K562 (cell line): ENCODE results near the gene RASIP1. TPM values are rescaled to one million over a fixed set of nuclear protein-coding genes. Genes with fewer than 3 reads are reported as not detected.

Experiments
- ATAC-seq: fragments of 200-7000 bp; cut with Tn5 transposase; 3 replicates; pipeline ENCODE4 v1.9.1; 2020; ENCODE audit warnings: moderate library complexity
- BruUV-seq: library from RNA; stranded (reverse); fragments of 400-500 nt; replicated peaks from 2 replicates; lab custom pipeline; 2021; lab: Mats Ljungman, UMichigan
- CTCF ChIA-PET: fragments of 300-600 bp; formaldehyde crosslinking; extraction: SDS; loops from one replicate; lab custom pipeline; 2021; ENCODE audit warnings: low intra/inter-chr PET ratio; lab: Yijun Ruan, JAX
- POLR2A ChIA-PET: fragments of 300-600, 350-650 bp; sonication (Branson Sonifier 250); formaldehyde crosslinking; extraction: SDS; loops from one replicate; lab custom pipeline; 2021; ENCODE audit warnings: antibody characterized with exemption, inconsistent platforms; lab: Yijun Ruan, JAX
- DNase-seq, 4 experiments: peaks; one replicate each; pipeline versions ENCODE4 v3.0.0 to v3.0.0-alpha.2; 2011 to 2018; ENCODE audit warnings: low spot score in 3 of 4, mixed read lengths in 3 of 4; ENCODE audit errors: extremely low read depth in 1 of 4
- FAIRE-seq: peaks from 2 replicates; lab custom pipeline; 2011; peaks lifted over from hg19 to GRCh38; lab: Jason Lieb, UNC
- H2AFZ ChIP-seq: 2 replicates; pipeline ENCODE4 v1.6.0; 2011; ENCODE audit warnings: low read depth, low read length, control low read depth, inconsistent platforms
- H3K27ac ChIP-seq: fragments of 200-600 bp; 3 replicates; pipeline ENCODE4 v1.8.0; 2011; ENCODE audit warnings: low read depth, mild to moderate bottlenecking, control low read depth, inconsistent platforms, low read length, moderate library complexity, mixed read lengths; ENCODE audit errors: extremely low read depth
- H3K27me3 ChIP-seq, 2 experiments: fragments of 300-600 bp in 1 of 2; 2 replicates in 1 of 2; 3 replicates in 1 of 2; pipeline versions ENCODE4 v1.6.0 to v1.8.0; 2011; ENCODE audit warnings: inconsistent platforms in 2 of 2, low read length in 2 of 2, mild to moderate bottlenecking in 1 of 2, mixed read lengths in 1 of 2, moderate library complexity in 1 of 2; ENCODE audit not compliant: control insufficient read depth in 2 of 2, insufficient read depth in 2 of 2
- H3K36me3 ChIP-seq: fragments of 300-600 bp; 3 replicates; pipeline ENCODE4 v1.8.0; 2011; ENCODE audit warnings: mild to moderate bottlenecking, low read length, inconsistent platforms; ENCODE audit not compliant: control insufficient read depth, insufficient read depth
- H3K4me1 ChIP-seq, 2 experiments: fragments of 200-600 bp in 1 of 2; replicated peaks in 1 of 2; 2 replicates in 1 of 2; 3 replicates in 1 of 2; pipeline versions ENCODE4 v1.5.1 to v1.8.0; 2011; ENCODE audit warnings: inconsistent platforms in 2 of 2, low read length in 2 of 2, mild to moderate bottlenecking in 1 of 2, mixed read lengths in 1 of 2, moderate library complexity in 1 of 2; ENCODE audit not compliant: control insufficient read depth in 2 of 2, insufficient read depth in 2 of 2
- H3K4me2 ChIP-seq: 2 replicates; pipeline ENCODE4 v1.6.1; 2011; ENCODE audit warnings: low read length, control low read depth, inconsistent platforms, mixed read lengths; ENCODE audit not compliant: insufficient read depth
- H3K4me3 ChIP-seq: fragments of 200-600 bp; sonication (generic), shearing (Covaris generic); 2 replicates; pipeline ENCODE4 v1.5.1; 2016; ENCODE audit warnings: control low read depth, inconsistent platforms
- H3K79me2 ChIP-seq: fragments of 200-600 bp; 3 replicates; pipeline ENCODE4 v1.8.0; 2011; ENCODE audit warnings: low read length, inconsistent platforms; ENCODE audit not compliant: control insufficient read depth, insufficient read depth
- H3K9ac ChIP-seq, 2 experiments: 2 replicates each; pipeline versions ENCODE4 v1.6.0 to v1.6.1; 2011; ENCODE audit warnings: low read depth in 2 of 2, low read length in 2 of 2, control low read depth in 1 of 2, inconsistent platforms in 1 of 2, mild to moderate bottlenecking in 1 of 2, mixed read lengths in 1 of 2; ENCODE audit not compliant: insufficient read depth in 1 of 2
- H3K9me1 ChIP-seq: one replicate; pipeline ENCODE4 v1.6.0; 2011; ENCODE audit warnings: inconsistent platforms, mild to moderate bottlenecking, low read length, moderate library complexity; ENCODE audit not compliant: control insufficient read depth, insufficient read depth
- H3K9me3 ChIP-seq: replicated peaks from 2 replicates; pipeline ENCODE4 v1.5.1; 2011; ENCODE audit warnings: low read depth, low read length, inconsistent platforms; ENCODE audit not compliant: control insufficient read depth, insufficient read depth
- H4K20me1 ChIP-seq: replicated peaks from 2 replicates; pipeline ENCODE4 v1.6.1; 2011; ENCODE audit warnings: low read length, inconsistent platforms, mixed read lengths; ENCODE audit not compliant: control insufficient read depth, insufficient read depth
- CHCHD3 ChIP-seq: fragments of 250-450 bp; sonication (Bioruptor Pico); IDR thresholded peaks from 2 replicates; pipeline ENCODE4 v2.1.2; 2022; ENCODE audit warnings: mild to moderate bottlenecking
- DMBX1 ChIP-seq: fragments of 250-450 bp; sonication (Bioruptor Pico); IDR thresholded peaks from 2 replicates; pipeline ENCODE4 v1.8.0; 2022; ENCODE audit warnings: inconsistent platforms, mild to moderate bottlenecking, moderate library complexity, borderline replicate concordance
- ETV1 ChIP-seq: fragments of 450-650 bp; conservative IDR thresholded peaks from 2 replicates; pipeline ENCODE4 v1.6.1; 2016; ENCODE audit warnings: missing genetic modification characterization, control low read depth, low read depth, missing compliant biosample characterization
- HDAC8 ChIP-seq: fragments of 450-650 bp; IDR thresholded peaks from 2 replicates; pipeline ENCODE4 v1.6.1; 2016; ENCODE audit warnings: mild to moderate bottlenecking, missing genetic modification characterization, moderate library complexity, missing compliant biosample characterization
- KAT7 ChIP-seq: sonication (generic); formaldehyde crosslinking; IDR thresholded peaks from 2 replicates; pipeline ENCODE4 v1.8.0; 2022; ENCODE audit warnings: missing genetic modification reagents, mild to moderate bottlenecking, borderline replicate concordance
- KAT8 ChIP-seq: fragments of 450-650 bp; IDR thresholded peaks from 2 replicates; pipeline ENCODE4 v1.6.1; 2016; ENCODE audit warnings: low read depth, mild to moderate bottlenecking
- MIER1 ChIP-seq: fragments of 450-650 bp; IDR thresholded peaks from 2 replicates; pipeline ENCODE4 v1.6.1; 2016; ENCODE audit warnings: antibody characterized with exemption, mild to moderate bottlenecking, low read depth
- RUNX1 ChIP-seq: sonication (generic); IDR thresholded peaks from 2 replicates; pipeline ENCODE4 v1.6.1; 2016; ENCODE audit warnings: antibody characterized with exemption, low read depth
- SIN3A ChIP-seq, 2 experiments: fragments of 150-350 bp in 1 of 2; IDR thresholded peaks; 2 replicates each; pipeline ENCODE4 v1.6.1; 2011 to 2016; ENCODE audit warnings: borderline replicate concordance in 2 of 2, low read depth in 2 of 2, low read length in 2 of 2, mild to moderate bottlenecking in 2 of 2, moderate library complexity in 2 of 2; ENCODE audit not compliant: control insufficient read depth in 1 of 2
- TAF9B ChIP-seq: fragments of 450-650 bp; IDR thresholded peaks from 2 replicates; pipeline ENCODE4 v1.6.1; 2018; ENCODE audit warnings: mild to moderate bottlenecking; ENCODE audit not compliant: partially characterized antibody
- TAL1 ChIP-seq: fragments of 450-650 bp; IDR thresholded peaks from 2 replicates; pipeline ENCODE4 v1.6.1; 2016; ENCODE audit warnings: mild to moderate bottlenecking
- USF2 ChIP-seq: sonication (generic); formaldehyde crosslinking; IDR thresholded peaks from 2 replicates; pipeline ENCODE4 v1.5.0; 2020; ENCODE audit warnings: missing genetic modification reagents
- XRCC5 ChIP-seq: fragments of 200-400 bp; formaldehyde crosslinking; IDR thresholded peaks from 2 replicates; pipeline ENCODE4 v1.6.1; 2017; ENCODE audit warnings: low read depth, mild to moderate bottlenecking, low read length
- ZBTB49 ChIP-seq: sonication (generic); formaldehyde crosslinking; IDR thresholded peaks from 2 replicates; pipeline ENCODE4 v1.8.0; 2022; ENCODE audit warnings: missing genetic modification reagents, mild to moderate bottlenecking, borderline replicate concordance
- ZNF174 ChIP-seq: fragments of 250-450 bp; sonication (Bioruptor Pico); IDR thresholded peaks from 2 replicates; pipeline ENCODE4 v1.4.0; 2020; ENCODE audit warnings: mild to moderate bottlenecking
- ZNF274 ChIP-seq: IDR thresholded peaks from 2 replicates; pipeline ENCODE4 v1.6.1; 2011; ENCODE audit warnings: low read depth, mild to moderate bottlenecking, low read length, moderate library complexity, borderline replicate concordance
- ZNF507 ChIP-seq: conservative IDR thresholded peaks from 2 replicates; pipeline ENCODE4 v1.6.1; 2017; ENCODE audit warnings: missing genetic modification characterization, missing compliant biosample characterization
- WGBS: fragments of 100-300 bp; shearing (Covaris generic); methylation state at CpG from one replicate; pipeline ENCODE4 v1.1.6; 2016; ENCODE audit warnings: low coverage, mixed read lengths; ENCODE audit not compliant: insufficient coverage; ENCODE audit errors: missing lambda C conversion rate; 5-methylcytosine and 5-hydroxymethylcytosine counted together
- in situ Hi-C: fragments of 300-500 bp; cut with MboI; formaldehyde crosslinking; loops from 4 replicates; pipeline ENCODE4 v1.15.0; 2018; ENCODE audit warnings: inconsistent platforms, mixed read lengths
- intact Hi-C: fragments of 100-400 bp; cut with micrococcal nuclease; formaldehyde crosslinking; loops from 2 replicates; pipeline ENCODE4 v1.14.2; 2022
- polyA plus RNA-seq, 8 experiments: library from polyadenylated mRNA; depleted of rRNA in 4 of 8; stranded (reverse) in 5 of 8; unstranded in 3 of 8; fragments of >200 nt; fragmentation: Nextera tagmentation in 2 of 8; fragmentation: Illumina TruSeq in 1 of 8; extraction: Ambion mirVana in 2 of 8; extraction: Trizol in 1 of 8; gene quantifications; 2 replicates each; pipeline versions ENCODE4 v1.2.1 to v1.2.3, GENCODE V29; 2011 to 2014; ENCODE audit warnings: inconsistent platforms in 1 of 8, missing spikeins in 1 of 8
- total RNA-seq, 7 experiments: library from RNA; depleted of rRNA in 6 of 7; stranded (reverse); fragments of >200 nt in 6 of 7; fragmentation: Illumina TruSeq in 2 of 7; extraction: Trizol in 2 of 7; gene quantifications; 2 replicates each; pipeline versions ENCODE4 v1.2.1 to v1.2.3, GENCODE V29; 2011 to 2021; ENCODE audit warnings: low replicate concordance in 1 of 7

The RASIP1 gene
- total and polyA plus RNA-seq, 9 of the 15 experiments (the other 6 are each of a cell fraction or from before 2014, with no cell fraction given) = 0.20 to 4.7 (median 1.5) TPM

DNA sequence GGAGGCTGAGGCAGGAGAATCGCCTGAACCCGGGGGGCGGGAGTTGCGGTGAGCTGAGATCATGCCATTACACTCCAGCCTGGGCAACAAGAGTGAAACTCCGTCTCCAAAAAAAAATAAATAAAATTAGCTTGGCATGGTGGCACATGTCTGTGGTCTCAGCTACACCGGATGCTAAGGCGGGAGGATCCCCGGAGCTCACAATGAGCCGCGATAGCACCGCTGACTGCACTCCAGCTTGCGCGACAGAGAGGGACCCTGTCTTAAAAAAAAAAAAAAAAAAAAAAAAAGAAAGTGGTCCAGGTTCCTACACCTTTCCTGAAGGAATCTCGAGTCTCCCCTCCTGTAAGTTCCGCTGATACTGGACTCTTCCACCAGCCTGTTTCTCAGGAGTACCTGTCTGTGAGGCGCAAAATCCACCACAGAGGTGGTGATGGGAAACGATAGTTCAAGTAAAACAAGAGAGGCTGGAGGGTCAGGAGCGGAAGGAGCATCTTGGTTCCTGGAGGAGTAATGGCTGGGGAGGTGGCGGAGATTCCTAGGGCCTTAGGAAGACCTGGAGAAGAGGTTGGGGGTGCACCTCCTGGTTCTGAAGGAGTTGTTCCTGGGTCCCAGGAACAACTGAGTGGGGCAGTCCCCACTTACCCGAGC lies 11.6 kb upstream of the RASIP1 start:
- DNase-seq = no peak
- H3K4me1 ChIP-seq = peaks cover 41 to 81% of the 10 kb centered on the region in 2 experiments
- TF ChIP-seq TAL1 = no peak
- no peak for TF ChIP-seq SIN3A (IDR thresholded peaks at IDR 0.05; ENCODE audit: borderline replicate concordance in 2 of 2, control insufficient read depth in 1 of 2, low read depth in 2 of 2, low read length in 2 of 2)
- TF ChIP-seq MIER1 = no peak
- TF ChIP-seq USF2 (CRISPR knock-in tag) = no peak
- TF ChIP-seq ETV1 (tag) = no peak
- no peak for TF ChIP-seq TAF9B
- TF ChIP-seq KAT8 = no peak
- no peak for TF ChIP-seq DMBX1 (CRISPR knock-in tag)
- TF ChIP-seq CHCHD3 (CRISPR knock-in tag) = no peak
- TF ChIP-seq ZNF507 (tag) = no peak
- no peak for TF ChIP-seq XRCC5
- no peak for TF ChIP-seq ZNF274
- no peak for TF ChIP-seq ZNF174
- TF ChIP-seq ZBTB49 (CRISPR knock-in tag) = no peak
- no peak for TF ChIP-seq RUNX1
- no peak for TF ChIP-seq KAT7 (CRISPR knock-in tag)
- no peak for TF ChIP-seq HDAC8 (tag)
- TF ChIP-seq, all 486 proteins: peak for 0
- H3K79me2 ChIP-seq = peaks cover 41% of the 10 kb centered on the region
- H3K27me3 ChIP-seq = no peaks in the 10 kb centered on the region
- intact Hi-C loops (no loop called here), in situ Hi-C loops (no loop called here)
- H3K36me3 ChIP-seq = peaks cover 22% of the 10 kb centered on the region; the same call in 1 of the 3 replicates
- POLR2A ChIA-PET = interaction anchor here (0.6 to 0.9 kb wide), 2 partner anchors 216 to 453 kb away, joined by 3 read pairs; no protein-coding TSS in a partner anchor
- no peak for ATAC-seq
- H3K4me3 ChIP-seq = peak overlapping the region; percentile 43
- no peaks in the 10 kb centered on the region for H3K9me1 ChIP-seq
- no peaks in the 10 kb centered on the region for H3K9me3 ChIP-seq
- WGBS = 68% methylated on average over 15 of the region's 20 CpGs
- peak overlapping the region; percentile 81 for H3K4me2 ChIP-seq
- FAIRE-seq = no peak
- H4K20me1 ChIP-seq = no peaks in the 10 kb centered on the region
- H3K9ac ChIP-seq = peak overlapping the region; percentile 74 to 91
- peak overlapping the region; percentile 37; the same call in 2 of the 3 replicates for H3K27ac ChIP-seq
- BruUV-seq = no TSS peak
- CTCF ChIA-PET = no interaction called here
- 0 out of 2 replicates have a peak overlapping the region, but pooled peaks have one; percentile 9 for H2AFZ ChIP-seq
